HEK293 (cell line): ENCODE data around the gene MAZ.
A peak's percentile ranks its signal among the peaks of the same experiment; 100 is the strongest.

Source experiments
- CTCF ChIA-PET: fragments of 350-600 bp; formaldehyde crosslinking; extraction: SDS; loops from one replicate; lab custom pipeline; 2021; ENCODE audit warnings: antibody characterized with exemption; lab: Yijun Ruan, JAX
- POLR2A ChIA-PET: fragments of 300-600 bp; formaldehyde crosslinking; extraction: SDS; loops from one replicate; lab custom pipeline; 2020; ENCODE audit warnings: antibody characterized with exemption, inconsistent platforms; lab: Yijun Ruan, JAX
- H3K27ac ChIP-seq: fragments of 200-500 bp; sonication (Bioruptor generic); 2 replicates; pipeline ENCODE4 v1.5.1; 2014; ENCODE audit warnings: low read depth, low read length, control low read depth, inconsistent platforms; ENCODE audit errors: extremely low read depth
- H3K36me3 ChIP-seq, 2 experiments: fragments of 200-500 bp in 1 of 2; sonication (Bioruptor generic) in 1 of 2; 1 replicate in 1 of 2; 2 replicates in 1 of 2; pipeline ENCODE4 v1.5.1; 2014 to 2017; ENCODE audit warnings: inconsistent platforms in 2 of 2, low read length in 2 of 2; ENCODE audit not compliant: control insufficient read depth in 2 of 2, insufficient read depth in 1 of 2
- H3K4me1 ChIP-seq: fragments of 200-500 bp; sonication (Bioruptor generic); 2 replicates; pipeline ENCODE4 v1.5.1; 2014; ENCODE audit warnings: mild to moderate bottlenecking, low read length, inconsistent platforms; ENCODE audit not compliant: control insufficient read depth, insufficient read depth
- H3K4me3 ChIP-seq: 2 replicates; pipeline ENCODE4 v1.5.1; 2011; ENCODE audit warnings: low read depth, mild to moderate bottlenecking, control low read depth, low read length, moderate library complexity
- H3K9me3 ChIP-seq: fragments of 200-500 bp; sonication (Bioruptor generic); 2 replicates; pipeline ENCODE4 v1.5.1; 2014; ENCODE audit warnings: low read depth, low read length, inconsistent platforms; ENCODE audit not compliant: control insufficient read depth, insufficient read depth
- HIC1 ChIP-seq: fragments of 450-650 bp; formaldehyde crosslinking; IDR thresholded peaks from 2 replicates; pipeline ENCODE4 v1.5.1; 2016; ENCODE audit warnings: missing biosample characterization, missing genetic modification characterization
- PATZ1 ChIP-seq: fragments of 450-650 bp; formaldehyde crosslinking; IDR thresholded peaks from 2 replicates; pipeline ENCODE4 v1.5.1; 2016; ENCODE audit warnings: missing biosample characterization, missing genetic modification characterization
- SP2 ChIP-seq: fragments of 450-650 bp; formaldehyde crosslinking; IDR thresholded peaks from 2 replicates; pipeline ENCODE4 v1.5.1; 2016; ENCODE audit warnings: missing biosample characterization, missing genetic modification characterization
- SP7 ChIP-seq: fragments of 450-650 bp; formaldehyde crosslinking; IDR thresholded peaks from 2 replicates; pipeline ENCODE4 v1.5.1; 2016; ENCODE audit warnings: missing biosample characterization, missing genetic modification characterization
- TRIM28 ChIP-seq: IDR thresholded peaks from 2 replicates; pipeline ENCODE4 v1.6.1; 2011; ENCODE audit warnings: low read length, control low read depth, borderline replicate concordance
- ZFP3 ChIP-seq: fragments of 450-650 bp; formaldehyde crosslinking; IDR thresholded peaks from 2 replicates; pipeline ENCODE4 v1.5.1; 2016; ENCODE audit warnings: low read depth, missing biosample characterization, missing genetic modification characterization
- ZNF140 ChIP-seq: fragments of 450-650 bp; formaldehyde crosslinking; IDR thresholded peaks from 2 replicates; pipeline ENCODE4 v1.5.1; 2016; ENCODE audit warnings: missing biosample characterization, missing genetic modification characterization
- ZNF239 ChIP-seq: fragments of 450-650 bp; formaldehyde crosslinking; IDR thresholded peaks from 2 replicates; pipeline ENCODE4 v1.5.1; 2016; ENCODE audit warnings: missing biosample characterization, missing genetic modification characterization
- ZNF26 ChIP-seq: fragments of 450-650 bp; formaldehyde crosslinking; IDR thresholded peaks from 2 replicates; pipeline ENCODE4 v1.5.1; 2016; ENCODE audit warnings: missing biosample characterization, missing genetic modification characterization
- ZNF292 ChIP-seq: fragments of 450-650 bp; formaldehyde crosslinking; IDR thresholded peaks from 2 replicates; pipeline ENCODE4 v1.5.1; 2016; ENCODE audit warnings: low read depth, missing biosample characterization, missing genetic modification characterization, borderline replicate concordance
- ZNF513 ChIP-seq: fragments of 450-650 bp; IDR thresholded peaks from 2 replicates; pipeline ENCODE4 v1.5.1; 2018; ENCODE audit warnings: missing biosample characterization, missing genetic modification characterization
- ZNF707 ChIP-seq: fragments of 450-650 bp; formaldehyde crosslinking; IDR thresholded peaks from 2 replicates; pipeline ENCODE4 v1.5.1; 2016; ENCODE audit warnings: missing biosample characterization, missing genetic modification characterization

MAZ gene

GRCh38 chr16:29810699-29811169 is 4.4 kb downstream of the MAZ start (continued):
- TF ChIP-seq PATZ1 (tag by site-specific recombination), result no peak
- no peak for TF ChIP-seq HIC1

GRCh38 chr16:29811170-29811895 is 5.0 kb downstream of the MAZ start:
- Histone ChIP-seq H3K4me1 (peaks cover 11% of the 10 kb centered on the region), H3K9me3 (no peaks in the 10 kb centered on the region), H3K36me3 (peaks cover 0 to 36% of the 10 kb centered on the region in 2 experiments; a peak in 2 of 3 replicates), H3K27ac (peak overlapping the region; percentile 100), H3K4me3 (peak overlapping the region; percentile 53)
- ChIA-PET POLR2A (interaction anchor here (0.5 to 2.4 kb wide), 13 partner anchors 8 to 1235 kb away, joined by 3 to 10 read pairs (median 5); partner anchors contain the start of genes CDIPT, KIF22, MVP and TAOK2), CTCF (interaction anchor here (0.6 to 1.6 kb wide), 5 partner anchors 15 to 1173 kb away, joined by 3 to 9 read pairs (median 4); no protein-coding TSS in a partner anchor)
- TF ChIP-seq ZFP3 (tag by site-specific recombination), result no peak
- peak; percentile 61; the same call in 1 of the 2 replicates for TF ChIP-seq TRIM28
- no peak for TF ChIP-seq ZNF292 (tag by site-specific recombination)
- TF ChIP-seq SP7 (tag by site-specific recombination), result no peak
- no peak for TF ChIP-seq ZNF707 (tag by site-specific recombination)
- no peak for TF ChIP-seq ZNF239 (tag by site-specific recombination)
- TF ChIP-seq ZNF513, result no peak
- no peak for TF ChIP-seq SP2 (tag by site-specific recombination)

GRCh38 chr16:29811896-29812665 is 5.8 kb downstream of the MAZ start, which contains the start of gene PRRT2:
Gene PRRT2, plus strand, starts transcription at chr16:29812193. Its CDS starts 862 bp downstream, at chr16:29813055.
- Histone ChIP-seq H3K4me1 (peaks cover 11% of the 10 kb centered on the region), H3K27ac (peak within 1 kb of the TSS; percentile 100), H3K4me3 (peak within 1 kb of the TSS; percentile 53), H3K36me3 (peaks cover 0 to 36% of the 10 kb centered on the region in 2 experiments; a peak in 2 of 3 replicates), H3K9me3 (no peaks in the 10 kb centered on the region)
- CTCF ChIA-PET, result interaction anchor here (0.7 to 1.6 kb wide), 3 partner anchors 15 to 184 kb away, joined by 3 to 9 read pairs (median 3); no protein-coding TSS in a partner anchor
- POLR2A ChIA-PET, result interaction anchor here (0.5 to 2.4 kb wide), 13 partner anchors 8 to 279 kb away, joined by 3 to 10 read pairs (median 5); partner anchors contain the start of genes CDIPT, KIF22, MVP and TAOK2
- no peak for TF ChIP-seq ZNF26
- TF ChIP-seq ZNF140 (tag by site-specific recombination), result no peak
